GOT3 (cell line): ENCODE measurements around the gene MCM5.
"Not testable (repeated sequence)": the region's sequence is repeated elsewhere in the genome, so short reads cannot be mapped to it uniquely, and the experiment has no call there.

ENCODE experiments used
- DNase-seq: peaks from one replicate; lab custom pipeline; 2025; ENCODE audit warnings: mixed read lengths; lab: John Stamatoyannopoulos, UW

MCM5 gene

DNA sequence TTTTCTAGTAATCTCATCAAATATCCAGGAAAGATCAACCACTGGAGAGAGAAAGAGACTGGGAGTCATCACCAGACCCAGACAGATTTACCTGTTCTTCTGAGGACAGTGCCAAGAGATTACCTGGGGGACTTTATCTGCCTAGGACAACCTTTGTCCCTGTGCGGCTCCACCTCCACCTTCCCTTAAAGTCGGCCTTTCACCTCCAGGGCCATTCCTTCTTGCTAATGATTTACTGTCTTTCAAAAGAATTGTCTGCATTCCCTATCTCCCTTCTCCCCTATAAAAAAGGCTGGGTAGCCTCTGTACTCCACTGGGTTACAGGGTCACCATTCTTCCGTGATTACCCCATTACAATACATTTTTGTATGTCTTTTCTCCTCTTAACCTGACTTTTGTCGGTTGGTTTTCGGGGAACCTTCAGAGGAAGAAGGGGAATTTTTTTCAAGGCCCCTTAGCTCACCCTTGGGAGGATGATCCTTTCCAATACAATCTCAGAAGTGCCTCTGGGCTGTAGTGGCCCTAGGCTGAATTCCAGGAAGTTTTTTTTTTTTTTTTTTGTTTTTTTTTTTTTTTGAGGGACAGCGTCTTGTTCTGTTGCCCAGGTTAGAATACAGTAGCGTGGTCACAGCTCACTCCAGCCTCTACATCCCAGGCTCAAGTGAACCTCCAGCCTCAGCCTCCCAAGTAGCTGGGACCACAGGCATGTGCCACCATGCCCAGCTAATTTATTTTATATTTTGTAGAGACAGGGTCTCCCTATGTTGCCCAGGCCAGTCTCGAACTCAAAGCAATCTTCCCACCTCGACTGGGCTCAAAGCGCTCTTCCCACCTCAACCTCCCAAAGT lies 20.6 kb upstream of the MCM5 start:
- no peak for DNase-seq

GRCh38 chr22:35380013-35380412 lies 19.9 kb upstream of the MCM5 start:
- no peak for DNase-seq

- peak; percentile 77 for DNase-seq
These were observed 19.2 kb upstream of the MCM5 start, which contains the start of gene HMOX1 for GRCh38 chr22:35380537-35381423. TSS of gene HMOX1 (plus strand) at chr22:35381096. CDS start at chr22:35381174, 78 bp downstream.

GRCh38 chr22:35381424-35382009 lies 18.4 kb upstream of the MCM5 start:
- DNase-seq: no peak

DNA sequence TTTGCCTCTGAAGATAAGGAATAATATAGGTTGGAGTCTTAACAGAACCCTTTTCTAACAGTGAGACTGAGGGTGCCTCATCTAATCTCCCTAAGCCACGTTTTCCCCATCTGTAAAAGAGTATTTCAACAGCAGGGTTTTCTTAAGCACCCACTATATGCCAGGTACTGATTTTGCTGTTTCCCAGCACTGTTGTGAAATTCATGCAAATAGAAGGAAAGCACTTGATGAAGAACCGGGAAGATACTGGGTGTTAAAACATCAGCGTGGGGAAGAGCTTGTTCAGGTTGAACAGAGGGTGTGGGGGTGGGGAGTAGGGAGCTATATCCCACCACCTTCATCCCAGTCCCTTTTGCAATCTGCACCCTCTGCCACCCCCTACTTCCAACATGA lies 16.3 kb upstream of the MCM5 start:
- DNase-seq: no peak

DNA sequence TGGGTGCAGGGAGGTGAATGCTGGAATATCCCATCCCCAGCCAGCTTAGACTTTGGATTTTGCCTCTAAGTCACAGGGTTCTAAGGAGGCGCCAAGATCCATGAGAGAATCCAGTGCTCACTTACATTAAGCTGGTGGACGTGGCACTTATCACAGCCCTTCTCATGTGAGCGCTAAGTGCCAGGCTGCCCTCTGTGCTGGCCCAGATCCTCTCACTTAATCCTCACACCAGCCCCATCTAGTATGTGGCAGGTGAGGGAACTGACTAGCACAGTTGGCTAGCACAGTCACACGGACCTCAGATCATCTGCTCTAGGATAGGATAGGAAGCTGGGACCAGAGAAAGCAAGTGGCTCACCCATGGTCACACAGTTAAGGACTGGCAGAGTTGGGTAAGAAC lies 15.4 kb upstream of the MCM5 start:
- DNase-seq: no peak

DNA sequence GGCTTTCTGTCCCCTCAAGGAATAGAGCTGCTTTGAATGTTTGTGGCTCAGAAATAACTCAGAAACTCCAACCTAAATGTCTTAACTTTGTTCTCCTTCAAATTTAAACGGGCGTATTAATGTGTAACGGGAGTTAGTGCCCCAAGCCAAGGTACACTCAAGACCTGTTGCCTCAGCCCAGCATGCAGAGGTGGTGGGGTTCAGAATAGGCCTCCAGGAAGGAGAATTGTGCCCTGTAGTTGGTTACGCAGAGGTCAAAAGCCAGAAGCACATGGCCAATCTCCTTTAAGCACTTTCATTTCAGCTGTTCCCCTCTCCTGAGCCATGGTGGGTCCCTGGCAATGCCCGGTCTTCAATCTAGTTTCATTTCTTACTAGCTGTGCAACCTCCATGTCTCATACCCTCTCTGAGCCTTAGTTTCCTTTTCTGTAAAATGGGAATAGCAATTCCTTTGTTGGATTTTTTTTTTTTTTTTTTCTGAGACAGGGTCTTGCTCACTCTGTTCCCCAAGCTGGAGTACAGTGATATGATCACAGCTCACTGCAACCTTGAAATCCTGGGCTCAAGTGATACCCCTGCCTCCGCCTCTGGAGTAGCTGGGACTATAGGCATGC lies 14.9 kb upstream of the MCM5 start:
- DNase-seq: no peak

DNA sequence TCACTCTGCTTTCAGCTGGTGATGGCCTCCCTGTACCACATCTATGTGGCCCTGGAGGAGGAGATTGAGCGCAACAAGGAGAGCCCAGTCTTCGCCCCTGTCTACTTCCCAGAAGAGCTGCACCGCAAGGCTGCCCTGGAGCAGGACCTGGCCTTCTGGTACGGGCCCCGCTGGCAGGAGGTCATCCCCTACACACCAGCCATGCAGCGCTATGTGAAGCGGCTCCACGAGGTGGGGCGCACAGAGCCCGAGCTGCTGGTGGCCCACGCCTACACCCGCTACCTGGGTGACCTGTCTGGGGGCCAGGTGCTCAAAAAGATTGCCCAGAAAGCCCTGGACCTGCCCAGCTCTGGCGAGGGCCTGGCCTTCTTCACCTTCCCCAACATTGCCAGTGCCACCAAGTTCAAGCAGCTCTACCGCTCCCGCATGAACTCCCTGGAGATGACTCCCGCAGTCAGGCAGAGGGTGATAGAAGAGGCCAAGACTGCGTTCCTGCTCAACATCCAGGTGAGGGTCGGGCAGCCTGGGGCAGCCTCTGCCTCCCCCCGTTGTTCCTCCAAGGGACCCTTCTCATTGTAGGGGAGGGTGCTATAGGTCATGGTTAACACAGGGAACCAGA lies 13.2 kb upstream of the MCM5 start:
- no peak for DNase-seq

- DNase-seq: no peak
These were observed 9.0 kb upstream of the MCM5 start for GRCh38 chr22:35390933-35391332.

- no peak for DNase-seq
These were observed 7.6 kb upstream of the MCM5 start for GRCh38 chr22:35392357-35392756.

DNA sequence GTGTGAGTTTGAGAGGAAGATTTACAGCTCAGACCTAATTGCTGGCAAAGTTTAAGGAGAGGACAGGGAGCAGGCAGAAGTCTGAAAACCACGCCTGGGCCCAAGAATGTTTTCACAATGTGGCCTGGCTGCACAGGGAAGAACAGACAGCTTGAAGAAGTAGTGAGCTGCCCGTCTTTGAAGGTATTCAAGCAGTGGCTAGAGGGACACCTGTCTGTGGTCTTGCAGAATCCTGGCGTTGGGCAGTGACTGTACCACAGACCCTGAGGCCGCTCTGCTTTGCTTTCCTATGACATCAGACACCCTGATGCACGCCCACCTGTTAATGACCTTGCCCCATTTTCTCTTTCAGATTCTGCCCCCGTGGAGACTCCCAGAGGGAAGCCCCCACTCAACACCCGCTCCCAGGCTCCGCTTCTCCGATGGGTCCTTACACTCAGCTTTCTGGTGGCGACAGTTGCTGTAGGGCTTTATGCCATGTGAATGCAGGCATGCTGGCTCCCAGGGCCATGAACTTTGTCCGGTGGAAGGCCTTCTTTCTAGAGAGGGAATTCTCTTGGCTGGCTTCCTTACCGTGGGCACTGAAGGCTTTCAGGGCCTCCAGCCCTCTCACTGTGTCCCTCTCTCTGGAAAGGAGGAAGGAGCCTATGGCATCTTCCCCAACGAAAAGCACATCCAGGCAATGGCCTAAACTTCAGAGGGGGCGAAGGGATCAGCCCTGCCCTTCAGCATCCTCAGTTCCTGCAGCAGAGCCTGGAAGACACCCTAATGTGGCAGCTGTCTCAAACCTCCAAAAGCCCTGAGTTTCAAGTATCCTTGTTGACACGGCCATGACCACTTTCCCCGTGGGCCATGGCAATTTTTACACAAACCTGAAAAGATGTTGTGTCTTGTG lies 6.6 kb upstream of the MCM5 start:
- DNase-seq: no peak

GRCh38 chr22:35394011-35394312 lies 6.0 kb upstream of the MCM5 start:
- no peak for DNase-seq

GRCh38 chr22:35394810-35395563 lies 5.0 kb upstream of the MCM5 start:
- DNase-seq: no peak

DNA sequence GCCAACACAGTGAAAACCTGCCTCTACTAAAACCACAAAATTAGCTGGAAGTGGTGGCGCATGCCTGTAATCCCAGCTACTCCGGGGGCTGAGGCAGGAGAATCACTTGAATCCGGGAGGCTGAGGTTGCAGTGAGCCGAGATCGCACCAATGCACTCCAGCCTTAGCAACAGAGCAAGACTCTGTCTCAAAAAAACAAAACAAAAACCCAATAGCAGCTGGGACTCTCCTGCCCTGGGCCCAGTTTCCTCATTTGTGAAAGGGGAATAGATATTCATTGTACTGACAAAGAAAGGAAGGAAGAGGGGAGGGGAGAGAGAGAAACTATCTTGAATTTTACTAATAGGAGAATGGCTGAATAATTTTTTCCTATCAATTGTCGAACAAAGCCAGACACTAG lies 3.3 kb upstream of the MCM5 start:
- not testable (repeated sequence) for DNase-seq

DNA sequence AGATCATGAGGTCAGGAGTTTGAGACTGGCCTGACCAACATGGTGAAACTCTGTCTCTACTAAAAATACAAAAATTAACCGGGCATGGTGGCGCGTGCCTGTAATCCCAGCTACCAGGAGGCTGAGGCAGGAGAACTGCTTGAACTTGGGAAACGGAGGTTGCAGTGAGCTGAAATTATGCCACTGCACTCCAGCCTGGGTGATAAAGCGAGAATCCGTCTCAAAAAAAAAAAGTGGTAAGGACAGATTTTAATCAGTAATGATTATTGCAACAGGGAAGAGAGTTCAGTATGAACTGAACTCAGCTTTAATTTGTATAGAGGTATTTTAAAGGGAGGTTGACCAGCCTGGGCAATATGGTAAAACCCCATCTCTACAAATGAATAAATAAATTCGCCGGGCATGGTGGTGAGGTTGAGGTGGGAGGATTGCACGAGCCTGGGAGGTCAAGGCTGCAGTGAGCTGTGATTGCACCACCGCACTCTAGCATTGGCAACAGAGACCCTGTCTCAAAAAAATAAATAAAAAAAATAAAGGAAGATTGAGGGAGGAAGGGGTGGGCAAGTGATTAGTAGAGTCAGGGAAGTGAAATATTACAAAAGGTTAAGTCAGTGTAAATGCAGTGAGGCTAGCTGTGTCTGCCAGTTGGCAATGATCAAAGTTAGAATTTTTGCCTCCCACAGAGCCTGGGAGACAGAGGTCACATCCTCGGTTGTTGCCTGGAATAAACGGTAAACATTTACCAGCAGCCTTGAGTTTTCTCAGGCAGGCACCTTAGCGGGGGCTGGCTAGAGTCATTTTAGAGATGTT lies 2.6 kb upstream of the MCM5 start:
- no peak for DNase-seq

DNA sequence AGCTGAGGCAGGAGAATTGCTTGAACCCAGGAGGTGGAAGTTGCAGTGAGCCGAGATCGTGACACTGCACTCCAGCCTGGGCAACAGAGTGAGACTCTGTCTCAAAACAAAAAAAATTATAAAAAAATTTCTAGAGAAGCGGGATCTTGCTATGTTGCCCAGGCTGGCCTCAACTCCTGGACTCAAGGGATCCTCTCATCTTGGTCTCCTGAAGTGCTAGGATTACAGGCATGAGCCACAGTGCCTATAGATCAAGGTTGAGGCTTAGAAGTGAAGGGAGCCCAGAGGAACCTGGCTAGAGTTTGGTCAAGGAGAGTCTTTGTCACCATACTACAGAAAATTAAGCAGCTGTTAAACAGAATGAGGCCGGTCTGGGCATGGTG lies 1.4 kb upstream of the MCM5 start:
- no peak for DNase-seq

GRCh38 chr22:35399114-35399677 lies 744 bp upstream of the MCM5 start:
- DNase-seq: no peak

DNA sequence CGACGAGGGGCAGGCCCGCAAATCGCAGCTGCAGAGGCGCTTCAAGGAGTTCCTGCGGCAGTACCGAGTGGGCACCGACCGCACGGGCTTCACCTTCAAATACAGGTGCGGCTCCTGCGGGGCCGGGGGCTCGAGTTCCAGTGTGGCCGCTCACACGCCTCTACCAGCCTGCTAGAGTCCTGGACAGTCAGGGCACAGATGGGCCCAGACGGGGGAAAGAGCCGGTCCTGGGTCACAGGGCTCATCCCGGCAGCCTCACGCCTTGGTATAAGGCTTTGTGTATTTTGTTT lies 506 bp downstream of the MCM5 start:
- DNase-seq: no peak

- DNase-seq: no peak
These were observed 1.9 kb downstream of the MCM5 start for GRCh38 chr22:35401863-35402262.
